Erythroblast (primary cell): ENCODE measurements around the gene CACNA1D.

Experiments
- GATA1 ChIP-seq: IDR thresholded peaks from 2 replicates; pipeline ENCODE4 v1.6.1; 2011; ENCODE audit warnings: low read depth, mild to moderate bottlenecking, control low read depth, low read length, moderate library complexity
- POLR2A ChIP-seq: IDR thresholded peaks from 2 replicates; pipeline ENCODE4 v1.6.1; 2011; ENCODE audit warnings: mild to moderate bottlenecking, low read length

- TF ChIP-seq POLR2A (no peak), GATA1 (no peak)
These were observed 350.1 kb downstream of the CACNA1D start for GRCh38 chr3:53844262-53845102.
